Cardiac muscle cell (in vitro differentiated cells and primary cell): ENCODE measurements around the gene FBXO28. TPM values are rescaled to one million over a fixed set of nuclear protein-coding genes. Genes with fewer than 3 reads are reported as not detected.

Experiments used
- DNase-seq, 2 donors: peaks; one replicate each; pipeline versions ENCODE4 v3.0.0 to v3.0.0-alpha.2; 2010 to 2017; ENCODE audit warnings: low read depth in 1 of 2, low spot score in 1 of 2
- H3K27ac ChIP-seq: fragments of 200-600 bp; sonication (generic); 2 replicates; pipeline ENCODE4 v1.5.1; 2016
- H3K27me3 ChIP-seq: fragments of 200-600 bp; sonication (generic); 2 replicates; pipeline ENCODE4 v1.6.0; 2016; ENCODE audit warnings: control low read depth
- H3K36me3 ChIP-seq: fragments of 200-600 bp; sonication (generic); 2 replicates; pipeline ENCODE4 v1.5.1; 2016; ENCODE audit warnings: control low read depth
- H3K4me1 ChIP-seq: fragments of 200-600 bp; sonication (generic); 2 replicates; pipeline ENCODE4 v1.8.1; 2017; ENCODE audit warnings: low read depth, mild to moderate bottlenecking, mixed run types
- H3K4me3 ChIP-seq: fragments of 200-600 bp; sonication (generic); 2 replicates; pipeline ENCODE4 v1.5.1; 2016; ENCODE audit warnings: mild to moderate bottlenecking
- H3K9me3 ChIP-seq: fragments of 200-600 bp; sonication (generic); 2 replicates; pipeline ENCODE4 v1.5.1; 2017; ENCODE audit warnings: low read depth, mild to moderate bottlenecking, control low read depth
- CTCF ChIP-seq: IDR thresholded peaks from 2 replicates; pipeline ENCODE4 v1.5.1; 2012; ENCODE audit warnings: low read depth, mild to moderate bottlenecking, low read length
- polyA plus RNA-seq: library from polyadenylated mRNA; unstranded; fragments of >200 nt; fragmentation: Nextera tagmentation; extraction: Ambion mirVana; gene quantifications from 2 replicates; pipeline ENCODE4 v1.2.1, GENCODE V29; 2016
- total RNA-seq: library from RNA; depleted of rRNA; stranded (reverse); fragments of >200 nt; gene quantifications from 2 replicates; pipeline ENCODE4 v1.2.3, GENCODE V29; 2016

The FBXO28 gene
- total and polyA plus RNA-seq, 2 experiments from 2014 or later, result 9.1 to 17.8 TPM

GRCh38 chr1:224181453-224181810 is 67.5 kb downstream of the FBXO28 start:
- Histone ChIP-seq H3K9me3 (no peaks in the 10 kb centered on the region), H3K27me3 (no peaks in the 10 kb centered on the region), H3K27ac (no peak overlapping the region), H3K36me3 (no peaks in the 10 kb centered on the region), H3K4me3 (no peak overlapping the region), H3K4me1 (no peaks in the 10 kb centered on the region)
- DNase-seq, result no peak
- TF ChIP-seq CTCF, result no peak

GRCh38 chr1:224182057-224182865 is 68.3 kb downstream of the FBXO28 start:
- peak overlapping the region; percentile 85 for H3K4me3 ChIP-seq

GRCh38 chr1:224182866-224183590 is 69.1 kb downstream of the FBXO28 start, which contains the start of gene DEGS1:
TSS of gene DEGS1 (plus strand) at chr1:224183240. CDS start at chr1:224183337, 97 bp downstream.
- DNase-seq, result peak; percentile 85 to 94
- peak within 1 kb of the TSS; percentile 95 for H3K27ac ChIP-seq
- H3K36me3 ChIP-seq, result no peaks in the 10 kb centered on the region
- peak within 1 kb of the TSS; percentile 85 for H3K4me3 ChIP-seq
- no peak for TF ChIP-seq CTCF
- H3K9me3 ChIP-seq, result no peaks in the 10 kb centered on the region
- H3K4me1 ChIP-seq, result no peaks in the 10 kb centered on the region
- H3K27me3 ChIP-seq, result no peaks in the 10 kb centered on the region

More at GRCh38 chr1:224182057-224182865, 68.3 kb downstream of the FBXO28 start:
- DNase-seq, result no peak
- Histone ChIP-seq H3K36me3 (no peaks in the 10 kb centered on the region), H3K27me3 (no peaks in the 10 kb centered on the region), H3K9me3 (no peaks in the 10 kb centered on the region), H3K27ac (peak overlapping the region; percentile 95), H3K4me1 (no peaks in the 10 kb centered on the region)
- no peak for TF ChIP-seq CTCF

- H3K4me3 ChIP-seq, result peak overlapping the region; percentile 85
- DNase-seq, result peak; percentile 58 to 60
- no peak for TF ChIP-seq CTCF
- H3K27me3 ChIP-seq, result no peaks in the 10 kb centered on the region
- no peaks in the 10 kb centered on the region for H3K9me3 ChIP-seq
- H3K27ac ChIP-seq, result peak overlapping the region; percentile 95
- no peaks in the 10 kb centered on the region for H3K36me3 ChIP-seq
- H3K4me1 ChIP-seq, result no peaks in the 10 kb centered on the region
These were observed 69.8 kb downstream of the FBXO28 start for GRCh38 chr1:224183591-224184312.

- no peak for TF ChIP-seq CTCF
- Histone ChIP-seq H3K9me3 (no peaks in the 10 kb centered on the region), H3K36me3 (no peaks in the 10 kb centered on the region), H3K27me3 (no peaks in the 10 kb centered on the region), H3K27ac (no peak overlapping the region), H3K4me1 (no peaks in the 10 kb centered on the region), H3K4me3 (no peak overlapping the region)
- peak in 1 of 2 donors; percentile 26 for DNase-seq
These were observed 71.3 kb downstream of the FBXO28 start for GRCh38 chr1:224185208-224185607.
